Peyer's patch (tissue), 4 donors: ENCODE data around the gene TJP2. TPM values are rescaled to one million over a fixed set of nuclear protein-coding genes. Genes with fewer than 3 reads are reported as not detected.

Experiments
- DNase-seq, 3 donors: peaks; one replicate each; pipeline ENCODE4 v3.0.0-alpha.2; 2017 to 2019
- H3K27ac ChIP-seq, 4 donors: fragments of 200-600 bp; sonication (generic); one replicate each; pipeline ENCODE4 v1.5.1; 2016 to 2019
- H3K27me3 ChIP-seq, 2 donors: fragments of 200-600 bp; sonication (generic); one replicate each; pipeline ENCODE4 v1.5.1; 2019
- H3K36me3 ChIP-seq, 3 donors: fragments of 200-600 bp; sonication (generic); one replicate each; pipeline ENCODE4 v1.5.1; 2016 to 2019
- H3K4me1 ChIP-seq, 4 donors: fragments of 200-600 bp; sonication (generic); one replicate each; pipeline ENCODE4 v1.5.1; 2016 to 2019
- H3K4me3 ChIP-seq, 4 donors: fragments of 200-600 bp; sonication (generic); 1 replicate in 3 of 4; 2 replicates in 1 of 4; pipeline ENCODE4 v1.5.1; 2016 to 2019; ENCODE audit warnings: mild to moderate bottlenecking in 1 of 4
- H3K9me3 ChIP-seq, 4 donors: fragments of 200-600 bp; sonication (generic); one replicate each; pipeline ENCODE4 v1.5.1; 2016 to 2019; ENCODE audit warnings: mild to moderate bottlenecking in 1 of 4
- CTCF ChIP-seq, 6 experiments: fragments of 450-650 bp in 4 of 6; fragments of 200-600 bp in 2 of 6; sonication (generic) in 1 of 6; IDR thresholded peaks; one replicate each; pipeline ENCODE4 v1.5.1; 2017 to 2019; ENCODE audit warnings: antibody characterized with exemption in 6 of 6, mild to moderate bottlenecking in 3 of 6, moderate library complexity in 1 of 6
- POLR2A ChIP-seq, 2 donors: fragments of 450-650 bp; IDR thresholded peaks; one replicate each; pipeline ENCODE4 v1.5.1; 2017; ENCODE audit warnings: antibody characterized with exemption in 2 of 2, mild to moderate bottlenecking in 2 of 2, moderate library complexity in 2 of 2
- total RNA-seq, 4 donors: library from RNA; depleted of rRNA; stranded (reverse); fragments of >200 nt; gene quantifications; one replicate each; pipeline ENCODE4 v1.1.0, GENCODE V29; 2016

The TJP2 gene
- total RNA-seq, 4 donors from 2014 or later = 102 to 405 (median 263) TPM

GRCh38 chr9:69232135-69232534, 58.1 kb downstream of the TJP2 start:
- Histone ChIP-seq H3K27ac (no peak overlapping the region), H3K4me1 (no peaks in the 10 kb centered on the region), H3K36me3 (peaks cover 0 to 88% (median 0%) of the 10 kb centered on the region in 3 donors), H3K9me3 (no peaks in the 10 kb centered on the region), H3K27me3 (no peaks in the 10 kb centered on the region), H3K4me3 (no peak overlapping the region)
- no peak for DNase-seq
- TF ChIP-seq CTCF (IDR thresholded peaks at IDR 0.05) = no peak
- no peak for TF ChIP-seq POLR2A (IDR thresholded peaks at IDR 0.05)

- no peaks in the 10 kb centered on the region for H3K4me1 ChIP-seq
- no peaks in the 10 kb centered on the region for H3K27me3 ChIP-seq
- no peak overlapping the region for H3K27ac ChIP-seq
- peaks cover 0 to 88% (median 4%) of the 10 kb centered on the region in 3 donors for H3K36me3 ChIP-seq
- DNase-seq = no peak
- H3K4me3 ChIP-seq = no peak overlapping the region
- no peaks in the 10 kb centered on the region for H3K9me3 ChIP-seq
- TF ChIP-seq CTCF (IDR thresholded peaks at IDR 0.05) = no peak
Observed at GRCh38 chr9:69234683-69235082, 60.6 kb downstream of the TJP2 start.

GRCh38 chr9:69236188-69236587, 62.1 kb downstream of the TJP2 start:
- TF ChIP-seq CTCF (IDR thresholded peaks at IDR 0.05) (no peak), POLR2A (IDR thresholded peaks at IDR 0.05) (no peak)
- Histone ChIP-seq H3K4me1 (no peaks in the 10 kb centered on the region), H3K36me3 (peaks cover 0 to 88% (median 5%) of the 10 kb centered on the region in 3 donors), H3K9me3 (no peaks in the 10 kb centered on the region), H3K4me3 (no peak overlapping the region), H3K27me3 (no peaks in the 10 kb centered on the region), H3K27ac (no peak overlapping the region)
- no peak for DNase-seq

- no peaks in the 10 kb centered on the region for H3K9me3 ChIP-seq
- H3K4me3 ChIP-seq = no peak overlapping the region
- DNase-seq = no peak
- no peaks in the 10 kb centered on the region for H3K27me3 ChIP-seq
- H3K36me3 ChIP-seq = peaks cover 0 to 79% (median 5%) of the 10 kb centered on the region in 3 donors
- no peak overlapping the region for H3K27ac ChIP-seq
- TF ChIP-seq CTCF (IDR thresholded peaks at IDR 0.05) (no peak), POLR2A (IDR thresholded peaks at IDR 0.05) (no peak)
- no peaks in the 10 kb centered on the region for H3K4me1 ChIP-seq
Observed at GRCh38 chr9:69237702-69238295, 63.7 kb downstream of the TJP2 start.

GRCh38 chr9:69243116-69243515, 69.0 kb downstream of the TJP2 start:
- TF ChIP-seq CTCF (IDR thresholded peaks at IDR 0.05) = no peak
- TF ChIP-seq POLR2A (IDR thresholded peaks at IDR 0.05) = no peak
- H3K9me3 ChIP-seq = no peaks in the 10 kb centered on the region
- no peak overlapping the region for H3K4me3 ChIP-seq
- no peaks in the 10 kb centered on the region for H3K27me3 ChIP-seq
- peaks cover 0 to 60% (median 5%) of the 10 kb centered on the region in 3 donors for H3K36me3 ChIP-seq
- no peak overlapping the region for H3K27ac ChIP-seq
- H3K4me1 ChIP-seq = no peaks in the 10 kb centered on the region
- DNase-seq = no peak

- Histone ChIP-seq H3K36me3 (peaks cover 0 to 63% (median 0%) of the 10 kb centered on the region in 3 donors), H3K27ac (no peak overlapping the region), H3K4me1 (no peaks in the 10 kb centered on the region), H3K27me3 (no peaks in the 10 kb centered on the region), H3K9me3 (no peaks in the 10 kb centered on the region), H3K4me3 (no peak overlapping the region)
- TF ChIP-seq POLR2A (IDR thresholded peaks at IDR 0.05) (no peak), CTCF (IDR thresholded peaks at IDR 0.05) (no peak)
- DNase-seq = no peak
Observed at GRCh38 chr9:69246629-69247028, 72.6 kb downstream of the TJP2 start.
